ENCODE results near the gene TAS1R3.

DNA sequence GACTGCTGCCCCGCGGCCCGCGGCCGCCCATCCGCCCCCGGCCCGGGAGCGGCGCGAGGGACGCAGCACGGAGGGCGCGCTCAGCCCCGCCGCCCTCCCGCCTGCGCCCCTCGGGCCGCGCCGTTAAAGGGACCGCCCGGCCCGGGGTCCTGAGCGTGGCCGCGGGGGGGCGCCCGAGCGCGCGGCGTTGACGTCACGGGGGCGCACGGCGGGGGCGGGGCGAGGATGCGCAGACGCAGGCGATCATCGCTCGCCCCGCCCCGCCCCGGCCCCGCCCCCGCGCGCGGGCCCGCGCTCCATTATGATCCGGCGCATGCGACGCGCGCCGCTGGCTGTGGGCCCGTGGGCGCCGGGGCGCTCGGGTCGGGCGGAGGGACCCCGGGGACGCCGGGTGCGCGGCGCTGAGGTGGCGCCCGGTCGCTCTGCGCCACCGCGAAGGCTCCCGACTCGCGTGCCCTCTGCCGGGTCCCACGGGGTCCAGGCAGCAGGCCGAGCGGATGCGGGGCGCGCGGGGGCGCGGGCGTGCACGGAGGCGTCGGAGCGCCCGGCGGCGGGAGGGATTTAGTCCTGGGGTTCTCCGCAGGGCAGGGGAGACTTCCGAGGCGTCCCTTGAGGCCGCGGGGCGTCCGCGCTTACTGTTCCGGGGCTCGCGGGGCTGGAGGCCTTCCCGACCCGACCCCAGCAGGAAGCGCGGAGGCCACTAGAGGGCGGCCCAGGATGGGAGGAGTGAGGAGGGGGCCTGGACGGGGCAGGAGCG lies 18.4 kb downstream of the TAS1R3 start, which contains the start of gene DVL1:
- TF ChIP-seq, protein P1, sequence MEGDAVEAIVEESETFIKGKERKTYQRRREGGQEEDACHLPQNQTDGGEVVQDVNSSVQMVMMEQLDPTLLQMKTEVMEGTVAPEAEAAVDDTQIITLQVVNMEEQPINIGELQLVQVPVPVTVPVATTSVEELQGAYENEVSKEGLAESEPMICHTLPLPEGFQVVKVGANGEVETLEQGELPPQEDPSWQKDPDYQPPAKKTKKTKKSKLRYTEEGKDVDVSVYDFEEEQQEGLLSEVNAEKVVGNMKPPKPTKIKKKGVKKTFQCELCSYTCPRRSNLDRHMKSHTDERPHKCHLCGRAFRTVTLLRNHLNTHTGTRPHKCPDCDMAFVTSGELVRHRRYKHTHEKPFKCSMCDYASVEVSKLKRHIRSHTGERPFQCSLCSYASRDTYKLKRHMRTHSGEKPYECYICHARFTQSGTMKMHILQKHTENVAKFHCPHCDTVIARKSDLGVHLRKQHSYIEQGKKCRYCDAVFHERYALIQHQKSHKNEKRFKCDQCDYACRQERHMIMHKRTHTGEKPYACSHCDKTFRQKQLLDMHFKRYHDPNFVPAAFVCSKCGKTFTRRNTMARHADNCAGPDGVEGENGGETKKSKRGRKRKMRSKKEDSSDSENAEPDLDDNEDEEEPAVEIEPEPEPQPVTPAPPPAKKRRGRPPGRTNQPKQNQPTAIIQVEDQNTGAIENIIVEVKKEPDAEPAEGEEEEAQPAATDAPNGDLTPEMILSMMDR (IDR thresholded peaks at IDR 0.05) = peak in 5 of 6 experiments; percentile 39 to 67 (median 53)
- TF ChIP-seq POLR2A (IDR thresholded peaks at IDR 0.05) = peak in 2 of 4 donors; percentile 20 to 53
